CMK (cell line): ENCODE data around the gene MEI1.
A peak's percentile ranks its signal among the peaks of the same experiment; 100 is the strongest.

ENCODE experiments used
- DNase-seq: peaks from one replicate; pipeline ENCODE4 v3.0.0-alpha.2; 2010; ENCODE audit warnings: low read depth

MEI1 gene

GRCh38 chr22:41782751-41783150, 83.4 kb downstream of the MEI1 start:
- no peak for DNase-seq

- DNase-seq, result no peak
Measured at GRCh38 chr22:41787331-41787730, 88.0 kb downstream of the MEI1 start.

- no peak for DNase-seq
Measured at GRCh38 chr22:41793871-41794270, 94.6 kb downstream of the MEI1 start.

GRCh38 chr22:41798736-41799135, 99.4 kb downstream of the MEI1 start:
- DNase-seq, result no peak

DNA sequence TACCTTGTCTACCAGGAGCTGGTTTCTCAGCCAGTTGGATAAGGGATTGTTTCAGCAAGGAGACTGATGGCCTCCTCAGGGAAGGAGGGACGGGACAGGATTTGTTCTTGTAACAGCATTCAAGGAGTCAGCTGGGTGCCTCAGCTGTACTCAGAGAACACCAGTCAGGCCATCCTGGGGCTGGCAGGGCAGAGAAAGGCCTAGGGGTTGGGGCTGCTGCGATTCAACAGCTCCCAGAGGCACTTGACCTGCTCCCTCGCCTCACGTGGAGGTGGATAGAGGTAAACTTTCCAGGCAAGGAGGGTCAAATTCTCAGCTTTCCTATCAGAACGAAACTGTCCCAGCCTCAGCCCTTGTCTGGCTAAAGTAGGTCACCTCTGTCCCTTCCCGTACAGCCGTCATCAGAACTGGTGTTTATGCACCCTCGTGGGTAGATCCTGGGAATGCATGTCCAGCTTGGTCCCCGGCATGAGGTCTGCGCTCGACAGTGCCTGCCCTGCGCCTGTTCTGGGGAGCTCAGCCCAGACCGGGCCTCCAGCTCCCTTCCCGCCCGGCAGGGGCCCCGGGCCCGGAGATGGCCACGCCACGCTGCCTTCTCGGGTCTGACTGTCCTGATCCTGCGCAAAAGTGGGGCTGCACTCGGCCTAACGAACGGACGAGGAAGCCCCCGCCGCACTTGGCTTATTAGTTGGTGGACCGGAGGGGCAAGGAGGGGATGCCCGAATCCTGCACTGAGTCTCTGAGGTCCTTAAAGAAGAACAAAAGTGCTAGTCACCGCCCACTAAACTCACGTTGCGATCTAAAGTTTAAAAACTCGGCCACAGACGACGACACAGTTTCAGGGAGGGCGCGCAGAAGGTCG, 100.4 kb downstream of the MEI1 start:
- no peak for DNase-seq

- DNase-seq, result peak; percentile 93
Measured at GRCh38 chr22:41800348-41801146, 101.2 kb downstream of the MEI1 start, which contains the start of gene CCDC134. Gene CCDC134 (plus strand): TSS chr22:41800679. CDS start chr22:41808891, 8,212 bp downstream.

GRCh38 chr22:41801147-41801819, 102.0 kb downstream of the MEI1 start:
- DNase-seq, result no peak

- no peak for DNase-seq
Measured at GRCh38 chr22:41801886-41802285, 102.6 kb downstream of the MEI1 start.

GRCh38 chr22:41805639-41806038, 106.3 kb downstream of the MEI1 start:
- DNase-seq, result no peak

DNA sequence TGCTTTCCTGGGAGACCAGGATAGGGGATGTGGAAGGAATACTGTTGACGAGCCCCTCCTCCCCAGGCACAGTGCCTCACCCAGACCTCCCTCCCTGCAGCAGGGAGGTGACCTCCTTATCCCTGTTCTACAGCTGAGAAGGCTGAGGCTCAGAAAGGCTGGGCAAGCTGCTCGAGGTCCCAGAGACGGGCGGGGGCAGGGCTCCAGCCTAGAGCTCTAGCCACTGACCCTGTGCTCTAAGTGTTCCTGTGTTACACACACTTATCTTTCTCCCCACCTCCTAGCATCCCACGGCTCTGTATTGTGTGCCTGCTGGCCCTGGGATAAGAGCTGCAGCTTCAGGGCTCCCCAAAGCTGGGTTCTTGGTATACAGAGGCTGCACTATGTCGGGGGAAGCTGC, 109.1 kb downstream of the MEI1 start:
- DNase-seq, result no peak

DNA sequence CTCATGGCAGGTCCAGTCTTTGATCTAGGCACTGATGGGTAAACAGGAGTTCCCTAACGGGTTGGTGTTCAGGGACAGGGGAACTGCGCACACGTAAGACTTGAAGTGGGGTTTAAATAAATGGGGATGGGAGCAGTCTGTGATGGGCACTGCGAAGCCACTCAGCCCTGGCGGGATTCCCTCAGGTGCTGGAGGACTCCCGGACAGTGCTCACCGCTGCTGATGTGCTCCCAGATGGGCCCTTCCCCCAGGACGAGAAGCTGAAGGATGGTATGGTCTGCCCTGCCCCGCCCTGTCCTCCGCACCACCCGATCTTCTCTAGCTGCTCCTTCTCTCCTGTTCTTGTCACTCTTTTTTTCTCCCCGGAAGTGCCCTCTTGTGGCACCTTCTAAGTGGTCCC, 110.7 kb downstream of the MEI1 start:
- DNase-seq, result no peak

GRCh38 chr22:41812805-41813545, 113.7 kb downstream of the MEI1 start:
- DNase-seq, result no peak

GRCh38 chr22:41813726-41814410, 114.6 kb downstream of the MEI1 start:
- no peak for DNase-seq

DNA sequence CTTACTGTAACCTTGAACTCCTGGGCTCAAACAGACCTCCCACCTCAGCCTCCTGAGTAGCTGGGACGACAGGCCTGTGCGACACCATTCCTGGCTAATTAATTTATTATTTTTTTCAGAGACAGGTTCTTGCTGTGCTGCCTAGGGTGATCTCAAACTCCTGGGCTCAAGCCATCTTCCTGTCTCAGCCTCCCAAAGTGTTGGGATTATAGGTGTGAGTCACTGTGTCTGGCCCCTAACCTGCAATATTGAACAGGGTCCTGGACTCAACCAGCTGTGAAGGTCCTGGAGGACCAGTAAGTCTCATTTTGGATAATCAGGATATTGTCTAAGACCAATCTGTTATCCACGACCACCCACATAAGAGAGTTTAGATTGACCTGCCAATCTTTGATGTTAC, 116.4 kb downstream of the MEI1 start:
- DNase-seq, result no peak

DNA sequence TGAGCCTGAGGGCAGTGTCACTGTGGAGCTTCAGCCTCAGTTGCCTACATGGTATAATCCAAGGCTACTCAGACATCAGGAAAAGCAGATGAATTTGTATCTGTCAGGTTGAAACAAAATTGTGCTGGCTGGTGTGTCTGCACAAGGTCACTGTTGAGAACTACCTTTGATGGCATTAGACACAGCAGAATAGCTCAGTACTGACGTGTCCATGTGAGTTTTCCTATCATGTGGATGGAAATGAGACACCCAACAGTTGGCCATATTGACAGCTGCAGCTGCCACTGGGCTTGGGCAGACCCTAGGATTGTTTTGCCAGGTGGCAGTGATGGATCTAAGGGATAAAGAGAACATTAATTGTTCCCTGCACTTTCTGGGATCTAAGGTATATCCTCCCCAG, 116.9 kb downstream of the MEI1 start:
- no peak for DNase-seq

GRCh38 chr22:41816871-41817270, 117.6 kb downstream of the MEI1 start:
- no peak for DNase-seq

GRCh38 chr22:41818011-41818410, 118.7 kb downstream of the MEI1 start:
- no peak for DNase-seq

GRCh38 chr22:41818596-41818995, 119.3 kb downstream of the MEI1 start:
- no peak for DNase-seq

DNA sequence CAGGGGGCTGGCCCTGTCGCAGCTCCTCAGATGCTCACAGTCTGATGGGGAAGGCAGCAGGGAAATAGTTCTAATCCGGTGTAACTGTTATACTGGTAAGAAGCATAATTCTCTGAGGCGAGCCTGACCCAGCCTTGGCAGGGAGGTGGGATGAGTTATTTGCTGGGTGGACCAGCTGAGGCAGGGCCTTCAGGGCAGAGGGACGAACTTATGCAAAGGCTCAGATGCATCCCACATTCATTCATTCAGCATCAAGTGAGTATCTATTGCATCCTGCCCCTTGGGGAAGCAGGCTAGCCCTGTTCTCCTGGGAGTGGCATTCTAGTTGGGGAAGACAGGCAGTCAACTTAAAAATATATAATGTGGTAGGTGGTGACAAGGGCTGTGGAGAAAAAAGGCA, 120.0 kb downstream of the MEI1 start:
- no peak for DNase-seq

- no peak for DNase-seq
Measured at GRCh38 chr22:41820447-41820846, 121.1 kb downstream of the MEI1 start.
